BE2C (cell line): Measurements from ENCODE around the gene ARHGAP24.
"Not testable (repeated sequence)": the region's sequence is repeated elsewhere in the genome, so short reads cannot be mapped to it uniquely, and the experiment has no call there.

Experiments used
- DNase-seq: peaks from one replicate; pipeline ENCODE4 v3.0.0-alpha.2; 2020
- H3K27me3 ChIP-seq: fragments of 250-450 bp; sonication (Bioruptor Pico); 2 replicates; pipeline ENCODE4 v1.5.1; 2020; ENCODE audit warnings: mild to moderate bottlenecking
- H3K36me3 ChIP-seq: fragments of 250-450 bp; sonication (Bioruptor Pico); 2 replicates; pipeline ENCODE4 v1.5.1; 2020; ENCODE audit warnings: mild to moderate bottlenecking
- H3K4me1 ChIP-seq: fragments of 250-450 bp; sonication (Bioruptor Pico); 2 replicates; pipeline ENCODE4 v1.5.1; 2020
- H3K4me3 ChIP-seq: 2 replicates; pipeline ENCODE4 v1.5.1; 2011; ENCODE audit warnings: low read depth, low read length
- H3K9me3 ChIP-seq: fragments of 250-450 bp; sonication (Bioruptor Pico); 2 replicates; pipeline ENCODE4 v1.5.1; 2020
- CTCF ChIP-seq: IDR thresholded peaks from 2 replicates; pipeline ENCODE4 v1.5.1; 2012; ENCODE audit warnings: mild to moderate bottlenecking, low read depth, low read length

ARHGAP24 gene

GRCh38 chr4:85656759-85657505, 182.0 kb downstream of the ARHGAP24 start:
- H3K27me3 ChIP-seq = no peaks in the 10 kb centered on the region
- no peak for TF ChIP-seq CTCF
- no peaks in the 10 kb centered on the region for H3K9me3 ChIP-seq
- H3K36me3 ChIP-seq = no peaks in the 10 kb centered on the region
- H3K4me3 ChIP-seq = no peak overlapping the region
- no peak for DNase-seq
- no peaks in the 10 kb centered on the region for H3K4me1 ChIP-seq

- no peaks in the 10 kb centered on the region for H3K4me1 ChIP-seq
- no peak for DNase-seq
- no peaks in the 10 kb centered on the region for H3K36me3 ChIP-seq
- no peak overlapping the region for H3K4me3 ChIP-seq
- H3K27me3 ChIP-seq = no peaks in the 10 kb centered on the region
- H3K9me3 ChIP-seq = no peaks in the 10 kb centered on the region
- TF ChIP-seq CTCF = peak; percentile 25
Observed at GRCh38 chr4:85658766-85659439, 184.0 kb downstream of the ARHGAP24 start.

GRCh38 chr4:85659610-85660218, 184.8 kb downstream of the ARHGAP24 start:
- no peak for DNase-seq
- Histone ChIP-seq H3K27me3 (no peaks in the 10 kb centered on the region), H3K4me3 (no peak overlapping the region), H3K9me3 (no peaks in the 10 kb centered on the region), H3K36me3 (no peaks in the 10 kb centered on the region), H3K4me1 (no peaks in the 10 kb centered on the region)
- TF ChIP-seq CTCF = no peak

GRCh38 chr4:85666625-85667024, 191.7 kb downstream of the ARHGAP24 start:
- H3K27me3 ChIP-seq, H3K4me1 ChIP-seq, DNase-seq, H3K9me3 ChIP-seq, H3K36me3 ChIP-seq, H3K4me3 ChIP-seq: not testable (repeated sequence)

- no peaks in the 10 kb centered on the region for H3K27me3 ChIP-seq
- peaks cover 5% of the 10 kb centered on the region; the same call in 1 of the 2 replicates for H3K9me3 ChIP-seq
- DNase-seq = no peak
- TF ChIP-seq CTCF = no peak
- H3K4me1 ChIP-seq = no peaks in the 10 kb centered on the region
- H3K4me3 ChIP-seq = no peak overlapping the region
- H3K36me3 ChIP-seq = no peaks in the 10 kb centered on the region
Observed at GRCh38 chr4:85669204-85669603, 194.3 kb downstream of the ARHGAP24 start.

- Histone ChIP-seq H3K9me3 (peaks cover 5% of the 10 kb centered on the region; the same call in 1 of the 2 replicates), H3K4me1 (peaks cover 3% of the 10 kb centered on the region; the same call in 1 of the 2 replicates), H3K36me3 (no peaks in the 10 kb centered on the region), H3K27me3 (no peaks in the 10 kb centered on the region), H3K4me3 (no peak overlapping the region)
- DNase-seq = no peak
- no peak for TF ChIP-seq CTCF
Observed at GRCh38 chr4:85669992-85670548, 195.1 kb downstream of the ARHGAP24 start.
